H1 (cell line): ENCODE measurements around the gene COPZ2. TPM values are rescaled to one million over a fixed set of nuclear protein-coding genes. Genes with fewer than 3 reads are reported as not detected.

Source experiments
- CEBPB ChIP-seq: IDR thresholded peaks from 2 replicates; pipeline ENCODE4 v1.6.1; 2012; ENCODE audit warnings: low read depth, low read length
- CHD1 ChIP-seq: IDR thresholded peaks from 2 replicates; pipeline ENCODE4 v1.6.1; 2012; ENCODE audit warnings: low read depth, low read length, improper control_type of control experiment
- GABPA ChIP-seq: IDR thresholded peaks from 2 replicates; pipeline ENCODE4 v1.6.1; 2011; ENCODE audit warnings: mild to moderate bottlenecking, low read length, moderate library complexity, borderline replicate concordance; ENCODE audit not compliant: insufficient read depth
- HDAC6 ChIP-seq: IDR thresholded peaks from one replicate; pipeline ENCODE4 v1.7.1; 2012; ENCODE audit warnings: low read depth, mild to moderate bottlenecking, inconsistent platforms, low read length, moderate library complexity
- NANOG ChIP-seq: IDR thresholded peaks from 2 replicates; pipeline ENCODE4 v1.6.1; 2011; ENCODE audit warnings: low read length, low read depth, mild to moderate bottlenecking, inconsistent platforms; ENCODE audit not compliant: insufficient read depth, poor library complexity, severe bottlenecking
- POU5F1 ChIP-seq: IDR thresholded peaks from 2 replicates; pipeline ENCODE4 v1.6.1; 2011; ENCODE audit warnings: low read depth, mild to moderate bottlenecking, low read length, moderate library complexity
- RFX5 ChIP-seq: IDR thresholded peaks from 2 replicates; pipeline ENCODE4 v1.6.1; 2011; ENCODE audit warnings: low read depth, low read length, improper control_type of control experiment, borderline replicate concordance
- SIN3A ChIP-seq, 2 experiments: IDR thresholded peaks in 1 of 2; conservative IDR thresholded peaks in 1 of 2; 2 replicates each; pipeline ENCODE4 v1.6.1; 2011 to 2012; ENCODE audit warnings: low read length in 2 of 2, improper control_type of control experiment in 1 of 2, low read depth in 1 of 2, mild to moderate bottlenecking in 1 of 2
- SIX5 ChIP-seq: IDR thresholded peaks from 2 replicates; pipeline ENCODE4 v1.6.1; 2011; ENCODE audit warnings: mild to moderate bottlenecking, low read depth, low read length
- SP1 ChIP-seq: IDR thresholded peaks from 2 replicates; pipeline ENCODE4 v1.6.1; 2011; ENCODE audit warnings: low read depth, low read length
- SP2 ChIP-seq: IDR thresholded peaks from 2 replicates; pipeline ENCODE4 v1.6.1; 2012; ENCODE audit warnings: mild to moderate bottlenecking, low read length, inconsistent platforms
- TCF12 ChIP-seq: IDR thresholded peaks from 2 replicates; pipeline ENCODE4 v1.6.1; 2011; ENCODE audit warnings: low read depth, mild to moderate bottlenecking, low read length
- USF2 ChIP-seq: IDR thresholded peaks from 2 replicates; pipeline ENCODE4 v1.6.1; 2011; ENCODE audit warnings: low read length, improper control_type of control experiment
- YY1 ChIP-seq: IDR thresholded peaks from 2 replicates; pipeline ENCODE4 v1.6.1; 2011; ENCODE audit warnings: low read depth, mild to moderate bottlenecking, low read length
- polyA plus RNA-seq, 7 experiments: library from polyadenylated mRNA; depleted of rRNA in 3 of 7; stranded (reverse) in 5 of 7; unstranded in 2 of 7; fragments of >200 nt in 5 of 7; fragments of 200-250 nt in 2 of 7; gene quantifications; 1 replicate in 5 of 7; 2 replicates in 1 of 7; 4 replicates in 1 of 7; pipeline versions ENCODE4 v1.2.1 to v1.2.3, GENCODE V29; 2011 to 2013; ENCODE audit warnings: missing spikeins in 2 of 7, mixed read lengths in 2 of 7
- total RNA-seq: library from RNA; stranded (reverse); fragmentation: NEBNext Ultra II Directional; extraction: Animal tissue kit (Norgen Biotek cat#: 25700); gene quantifications from 2 replicates; pipeline ENCODE4 v1.2.1, GENCODE V29; 2021

Gene COPZ2
- total and polyA plus RNA-seq, 2 of the 8 experiments (the other 6 are each of a cell fraction or from before 2014, with no cell fraction given) = 0.24 TPM; not detected in 1

- no peak for TF ChIP-seq TCF12
- TF ChIP-seq HDAC6 = no peak
- peak; percentile 99 for TF ChIP-seq SP1
- TF ChIP-seq RFX5 = 0 out of 2 replicates have a peak, but pooled peaks have one; percentile 42
- no peak for TF ChIP-seq USF2
- peak; percentile 39 to 70; a peak in 2 of 4 replicates for TF ChIP-seq SIN3A (conservative IDR thresholded peaks at IDR 0.05 in 1 of 2, IDR thresholded peaks at IDR 0.05 in 1 of 2; ENCODE audit: low read depth in 1 of 2, low read length in 2 of 2)
- TF ChIP-seq GABPA = no peak
- TF ChIP-seq YY1 = no peak
- no peak for TF ChIP-seq SIX5
- peak; percentile 29; the same call in 1 of the 2 replicates for TF ChIP-seq SP2
- TF ChIP-seq NANOG = peak; percentile 22
- no peak for TF ChIP-seq CHD1
- no peak for TF ChIP-seq CEBPB
- no peak for TF ChIP-seq POU5F1
- TF ChIP-seq, all 59 proteins: peak for 14
Measured at GRCh38 chr17:48054238-48055185, 16.9 kb upstream of the COPZ2 start (continued).
